A673 (cell line): ENCODE measurements around the gene MBTPS1. TPM values are rescaled to one million over a fixed set of nuclear protein-coding genes. Genes with fewer than 3 reads are reported as not detected.

Experiments
- BruUV-seq: library from RNA; stranded (reverse); fragments of 400-500 nt; replicated peaks from 2 replicates; lab custom pipeline; 2021; lab: Mats Ljungman, UMichigan
- CTCF ChIA-PET: fragments of 300-600 bp; sonication (Branson Sonifier 250); formaldehyde crosslinking; loops from one replicate; lab custom pipeline; 2022; ENCODE audit warnings: antibody characterized with exemption; lab: Charles Lee
- POLR2A ChIA-PET: fragments of 300-600 bp; sonication (Branson Sonifier 250); formaldehyde crosslinking; loops from one replicate; lab custom pipeline; 2022; ENCODE audit warnings: antibody characterized with exemption; ENCODE audit not compliant: low non-redundant PET; lab: Charles Lee
- DNase-seq: peaks from one replicate; pipeline ENCODE4 v3.0.0-alpha.2; 2015; ENCODE audit warnings: low spot score
- H3K27ac ChIP-seq: fragments of 200-600 bp; sonication (generic); 2 replicates; pipeline ENCODE4 v1.5.1; 2016; ENCODE audit warnings: mixed run types, low read depth, mild to moderate bottlenecking, mixed read lengths, antibody characterized with exemption, low read length; ENCODE audit not compliant: poor library complexity, severe bottlenecking
- H3K27me3 ChIP-seq: fragments of 200-600 bp; sonication (generic); replicated peaks from 2 replicates; pipeline ENCODE4 v1.6.1; 2017; ENCODE audit warnings: mixed run types, low read depth, mild to moderate bottlenecking, mixed read lengths, antibody characterized with exemption, low read length; ENCODE audit not compliant: insufficient read depth, poor library complexity
- H3K36me3 ChIP-seq: fragments of 200-600 bp; sonication (generic); 2 replicates; pipeline ENCODE4 v1.6.1; 2016; ENCODE audit warnings: mixed run types, mild to moderate bottlenecking, mixed read lengths, antibody characterized with exemption, low read length; ENCODE audit not compliant: insufficient read depth, poor library complexity, severe bottlenecking
- H3K4me1 ChIP-seq: fragments of 200-600 bp; sonication (generic); 2 replicates; pipeline ENCODE4 v1.6.1; 2017; ENCODE audit warnings: mixed run types, mild to moderate bottlenecking, mixed read lengths, antibody characterized with exemption, low read length; ENCODE audit not compliant: insufficient read depth, poor library complexity, severe bottlenecking
- H3K4me3 ChIP-seq: fragments of 200-600 bp; sonication (generic); 2 replicates; pipeline ENCODE4 v1.5.1; 2016; ENCODE audit warnings: low read depth, mixed run types, mild to moderate bottlenecking, mixed read lengths, low read length; ENCODE audit not compliant: poor library complexity, severe bottlenecking
- H3K9me3 ChIP-seq: fragments of 200-600 bp; sonication (generic); 2 replicates; pipeline ENCODE4 v1.6.1; 2016; ENCODE audit warnings: mixed run types, low read depth, mild to moderate bottlenecking, mixed read lengths, antibody characterized with exemption, low read length; ENCODE audit not compliant: poor library complexity, severe bottlenecking
- EZH2 ChIP-seq: fragments of 200-600 bp; sonication (generic); IDR thresholded peaks from 2 replicates; pipeline ENCODE4 v1.6.1; 2017; ENCODE audit warnings: borderline replicate concordance, low read depth, mild to moderate bottlenecking, mixed read lengths, antibody characterized with exemption, low read length; ENCODE audit not compliant: poor library complexity, severe bottlenecking
- intact Hi-C: fragments of 100-400 bp; cut with micrococcal nuclease; formaldehyde crosslinking; loops from one replicate; pipeline ENCODE4 v1.10.0; 2022; ENCODE audit not compliant: unreplicated experiment
- total RNA-seq: library from RNA; stranded (reverse); gene quantifications from 2 replicates; pipeline ENCODE4 v1.2.3, GENCODE V29; 2021
- TF ChIP-seq, protein P1 (sequence below): fragments of 300-800, 200-600 bp; sonication (generic); conservative IDR thresholded peaks from 2 replicates; pipeline ENCODE4 v1.5.1; 2017; ENCODE audit warnings: low read depth, mild to moderate bottlenecking, antibody characterized with exemption, low read length, moderate library complexity, mixed read lengths

The MBTPS1 gene
- total RNA-seq, 1 experiment from 2014 or later: 82.0 TPM

DNA sequence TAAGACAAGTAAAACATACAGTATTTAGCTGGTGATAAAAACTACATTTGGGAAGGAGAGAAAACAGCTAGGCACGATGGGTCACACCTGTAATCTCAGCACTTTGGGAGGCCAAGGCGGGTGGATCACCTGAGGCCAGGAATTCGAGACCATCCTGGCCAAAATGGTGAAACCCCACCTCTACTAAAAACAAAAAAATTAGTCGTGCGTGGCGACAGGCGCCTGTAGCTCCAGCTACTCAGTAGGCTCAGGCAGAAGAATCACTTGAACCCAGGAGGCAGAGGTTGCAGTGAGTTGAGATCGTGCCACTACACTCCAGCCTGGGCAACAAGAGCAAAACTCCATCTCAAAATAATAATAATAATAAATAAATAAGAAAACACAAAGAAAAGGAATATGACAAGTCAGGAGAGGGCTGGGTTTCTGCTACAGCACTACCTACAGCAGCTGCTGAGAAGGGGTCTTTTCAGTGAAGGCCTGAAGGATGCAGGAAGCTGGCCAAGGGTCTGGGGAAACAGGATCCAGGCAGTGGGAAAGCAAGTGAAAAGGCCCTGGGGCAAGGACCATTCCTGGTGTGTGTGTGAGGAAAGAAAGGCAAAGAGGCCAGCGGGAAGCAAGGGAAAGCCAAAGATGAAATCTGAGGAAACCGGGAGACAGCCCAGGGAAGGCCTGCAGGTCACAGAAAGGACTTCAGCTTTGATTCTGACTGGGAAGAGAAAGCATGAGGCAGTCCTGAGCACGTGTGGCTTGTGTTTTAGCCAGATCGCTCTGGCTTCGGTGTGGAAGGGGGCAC, 10.6 kb downstream of the MBTPS1 start:
- Histone ChIP-seq H3K36me3 (no peaks in the 10 kb centered on the region), H3K9me3 (no peaks in the 10 kb centered on the region), H3K27ac (no peak overlapping the region), H3K4me3 (no peak overlapping the region), H3K27me3 (no peaks in the 10 kb centered on the region), H3K4me1 (no peaks in the 10 kb centered on the region)
- no TSS peak for BruUV-seq
- no peak for TF ChIP-seq EZH2
- TF ChIP-seq, protein P1, sequence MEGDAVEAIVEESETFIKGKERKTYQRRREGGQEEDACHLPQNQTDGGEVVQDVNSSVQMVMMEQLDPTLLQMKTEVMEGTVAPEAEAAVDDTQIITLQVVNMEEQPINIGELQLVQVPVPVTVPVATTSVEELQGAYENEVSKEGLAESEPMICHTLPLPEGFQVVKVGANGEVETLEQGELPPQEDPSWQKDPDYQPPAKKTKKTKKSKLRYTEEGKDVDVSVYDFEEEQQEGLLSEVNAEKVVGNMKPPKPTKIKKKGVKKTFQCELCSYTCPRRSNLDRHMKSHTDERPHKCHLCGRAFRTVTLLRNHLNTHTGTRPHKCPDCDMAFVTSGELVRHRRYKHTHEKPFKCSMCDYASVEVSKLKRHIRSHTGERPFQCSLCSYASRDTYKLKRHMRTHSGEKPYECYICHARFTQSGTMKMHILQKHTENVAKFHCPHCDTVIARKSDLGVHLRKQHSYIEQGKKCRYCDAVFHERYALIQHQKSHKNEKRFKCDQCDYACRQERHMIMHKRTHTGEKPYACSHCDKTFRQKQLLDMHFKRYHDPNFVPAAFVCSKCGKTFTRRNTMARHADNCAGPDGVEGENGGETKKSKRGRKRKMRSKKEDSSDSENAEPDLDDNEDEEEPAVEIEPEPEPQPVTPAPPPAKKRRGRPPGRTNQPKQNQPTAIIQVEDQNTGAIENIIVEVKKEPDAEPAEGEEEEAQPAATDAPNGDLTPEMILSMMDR: no peak
- ChIA-PET CTCF (no interaction called here), POLR2A (no interaction called here)
- intact Hi-C loops: no loop called here
- no peak for DNase-seq

DNA sequence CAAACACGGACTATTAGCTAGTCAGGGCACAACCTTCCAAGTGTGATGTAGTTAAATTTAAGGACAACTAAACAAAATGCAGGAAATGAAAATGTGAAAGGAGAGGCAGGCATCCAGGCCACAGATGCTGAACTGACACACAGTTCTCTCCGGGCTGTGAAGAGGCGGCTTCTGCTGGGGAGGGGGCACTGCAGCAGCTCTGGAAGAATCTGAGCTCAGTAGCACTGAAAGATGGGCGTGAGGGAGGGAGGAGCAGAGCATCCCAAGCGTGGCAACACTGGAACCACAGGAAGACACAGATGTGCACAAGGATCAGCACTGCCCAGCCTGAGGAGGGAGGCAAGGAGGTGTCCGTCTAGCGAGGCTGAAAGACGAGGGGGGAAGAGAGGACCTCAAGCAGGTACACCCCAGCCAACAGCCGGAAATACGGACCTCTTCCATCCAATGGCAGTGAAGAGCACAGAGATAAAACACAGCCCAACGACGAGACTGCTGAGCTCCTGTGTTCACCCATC, 11.4 kb downstream of the MBTPS1 start:
- ChIA-PET CTCF (interaction anchor here (1.0 kb wide), 1 partner anchor 82 kb away, joined by 3 read pairs; no protein-coding TSS in a partner anchor), POLR2A (no interaction called here)
- TF ChIP-seq, protein P1: no peak
- no peak for TF ChIP-seq EZH2
- H3K4me3 ChIP-seq: no peak overlapping the region
- intact Hi-C loops: no loop called here
- no peaks in the 10 kb centered on the region for H3K36me3 ChIP-seq
- no peaks in the 10 kb centered on the region for H3K9me3 ChIP-seq
- H3K27me3 ChIP-seq: no peaks in the 10 kb centered on the region
- no TSS peak for BruUV-seq
- DNase-seq: no peak
- H3K4me1 ChIP-seq: no peaks in the 10 kb centered on the region
- H3K27ac ChIP-seq: no peak overlapping the region

DNA sequence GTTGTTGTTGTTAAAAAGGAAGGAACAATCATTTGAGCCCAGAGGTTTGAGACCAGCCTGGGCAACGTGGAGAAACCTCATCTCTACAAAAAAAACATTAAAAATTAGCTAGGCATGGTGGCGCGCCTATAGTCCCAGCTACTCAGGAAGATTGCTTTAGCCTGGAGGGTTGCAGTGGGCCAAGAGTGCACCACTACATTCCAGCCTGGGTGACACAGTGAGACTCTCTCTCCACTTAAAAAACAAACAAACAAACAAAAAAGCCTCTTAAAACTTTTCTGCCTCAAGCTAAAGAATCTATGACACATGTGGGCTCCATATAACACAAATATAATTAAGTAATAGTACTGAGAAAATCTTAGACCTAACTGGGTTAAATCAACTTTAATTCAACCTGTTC, 12.5 kb downstream of the MBTPS1 start:
- H3K36me3 ChIP-seq: peaks cover 4% of the 10 kb centered on the region
- H3K9me3 ChIP-seq: no peaks in the 10 kb centered on the region
- intact Hi-C loops: no loop called here
- H3K4me1 ChIP-seq: no peaks in the 10 kb centered on the region
- CTCF ChIA-PET: interaction anchor here (1.0 kb wide), 1 partner anchor 83 kb away, joined by 3 read pairs; no protein-coding TSS in a partner anchor
- TF ChIP-seq, protein P1: no peak
- no peak for TF ChIP-seq EZH2
- H3K4me3 ChIP-seq: no peak overlapping the region
- no peaks in the 10 kb centered on the region for H3K27me3 ChIP-seq
- POLR2A ChIA-PET: no interaction called here
- BruUV-seq: no TSS peak
- DNase-seq: no peak
- no peak overlapping the region for H3K27ac ChIP-seq
